Fibroblast of skin of left biceps (primary cell): ENCODE data around the gene TTC16.
"Not testable (repeated sequence)": the region's sequence is repeated elsewhere in the genome, so short reads cannot be mapped to it uniquely, and the experiment has no call there.

ENCODE experiments used
- DNase-seq, 2 experiments: peaks; one replicate each; pipeline ENCODE4 v3.0.0-alpha.2; 2013; ENCODE audit warnings: low read depth in 2 of 2

Gene TTC16

DNA sequence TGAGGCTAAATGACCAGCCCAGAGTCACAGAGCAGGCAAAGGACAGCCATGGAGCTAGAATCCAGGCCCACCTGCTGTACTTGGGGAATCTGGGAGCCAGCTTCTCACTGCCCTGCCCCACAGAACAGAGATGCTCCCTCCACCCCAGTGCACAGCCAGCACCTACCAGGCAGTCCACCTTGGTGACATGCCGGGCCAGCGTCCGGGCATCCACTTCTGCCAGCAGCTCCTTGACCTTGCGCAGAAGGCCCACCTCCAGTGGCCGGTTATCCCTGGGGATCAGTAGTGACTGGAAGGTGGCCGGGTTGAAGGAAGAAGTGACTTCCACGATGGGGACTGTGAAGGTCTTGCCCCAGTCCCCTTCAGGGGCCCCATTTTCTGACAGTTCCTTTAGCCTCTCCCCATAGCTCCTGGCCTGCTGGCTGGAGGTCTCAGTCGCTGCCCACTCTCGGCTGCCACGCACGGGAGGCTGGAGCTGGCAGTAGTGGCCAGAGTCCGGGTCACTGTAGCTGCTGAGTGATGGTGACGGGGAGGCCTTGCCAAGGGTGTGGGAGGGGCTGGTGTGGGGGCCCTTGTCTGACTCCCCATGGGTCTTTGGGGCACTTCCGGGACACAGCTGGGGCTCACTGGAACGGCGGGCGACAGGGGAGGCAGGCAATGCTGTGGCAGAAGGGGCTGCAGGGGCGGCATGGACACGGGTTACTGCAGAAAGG lies 28.7 kb downstream of the TTC16 start:
- no peak for DNase-seq

DNA sequence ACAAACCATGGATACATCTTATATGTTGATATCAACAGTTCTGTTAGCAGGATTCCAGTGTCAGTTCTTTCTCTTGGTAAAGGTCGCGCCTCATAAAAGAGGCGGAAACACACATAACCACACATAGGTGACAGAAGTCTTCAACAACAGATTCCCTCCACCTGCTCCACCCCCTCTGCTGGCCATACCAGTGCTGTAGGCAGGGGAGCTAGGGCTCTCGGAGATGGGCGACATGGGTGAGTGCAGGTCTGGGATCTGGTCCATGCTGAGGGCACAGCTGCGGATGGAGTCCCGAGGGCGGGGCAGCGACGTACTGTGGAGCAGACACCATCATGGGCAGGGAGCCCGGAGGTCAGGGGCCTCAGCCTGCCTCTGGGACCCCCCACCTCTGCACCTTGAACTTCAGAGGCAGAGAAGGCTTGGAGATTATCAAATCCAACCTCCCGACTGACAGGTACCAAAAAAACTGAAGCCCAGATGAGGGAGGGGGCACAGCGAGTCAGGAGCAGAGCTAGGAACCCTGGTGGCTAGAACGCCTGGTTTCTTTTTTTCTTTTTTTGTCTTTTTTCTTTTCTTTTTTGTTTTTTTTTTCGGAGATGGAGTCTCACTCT lies 31.2 kb downstream of the TTC16 start:
- DNase-seq: no peak

DNA sequence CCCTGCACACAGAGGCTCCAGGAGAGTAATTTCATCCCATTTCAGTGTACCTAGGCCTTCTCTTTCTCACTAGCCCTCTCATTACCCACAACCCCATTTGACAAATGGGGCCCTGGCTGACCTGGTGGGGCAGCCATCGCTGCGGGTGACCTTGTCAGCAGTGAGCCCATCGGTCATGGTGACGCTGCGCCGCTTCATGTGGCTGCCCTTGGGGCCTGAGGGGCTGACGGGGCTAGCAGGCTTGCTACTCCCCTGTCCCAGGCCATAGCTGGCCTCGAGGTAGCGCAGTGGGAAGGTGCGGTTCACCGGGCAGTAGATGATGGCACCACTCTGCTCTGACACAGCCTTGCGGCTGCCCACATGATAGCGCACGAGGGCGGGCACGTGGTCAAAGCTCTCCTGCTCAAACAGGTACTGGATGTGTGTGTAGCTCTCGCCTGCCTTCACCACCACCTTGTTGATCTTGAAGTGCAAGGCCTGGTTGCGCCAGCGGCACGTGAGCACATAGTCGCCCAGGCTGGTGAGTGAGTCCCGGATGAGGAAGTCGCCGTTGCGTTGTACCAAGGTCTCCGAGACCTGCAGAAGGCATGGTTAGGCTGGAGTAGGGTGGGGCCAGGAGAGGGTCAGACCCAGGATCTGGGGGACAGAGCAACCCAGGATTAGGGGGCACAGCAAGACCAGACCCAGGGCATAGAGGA lies 33.4 kb downstream of the TTC16 start:
- no peak for DNase-seq

DNA sequence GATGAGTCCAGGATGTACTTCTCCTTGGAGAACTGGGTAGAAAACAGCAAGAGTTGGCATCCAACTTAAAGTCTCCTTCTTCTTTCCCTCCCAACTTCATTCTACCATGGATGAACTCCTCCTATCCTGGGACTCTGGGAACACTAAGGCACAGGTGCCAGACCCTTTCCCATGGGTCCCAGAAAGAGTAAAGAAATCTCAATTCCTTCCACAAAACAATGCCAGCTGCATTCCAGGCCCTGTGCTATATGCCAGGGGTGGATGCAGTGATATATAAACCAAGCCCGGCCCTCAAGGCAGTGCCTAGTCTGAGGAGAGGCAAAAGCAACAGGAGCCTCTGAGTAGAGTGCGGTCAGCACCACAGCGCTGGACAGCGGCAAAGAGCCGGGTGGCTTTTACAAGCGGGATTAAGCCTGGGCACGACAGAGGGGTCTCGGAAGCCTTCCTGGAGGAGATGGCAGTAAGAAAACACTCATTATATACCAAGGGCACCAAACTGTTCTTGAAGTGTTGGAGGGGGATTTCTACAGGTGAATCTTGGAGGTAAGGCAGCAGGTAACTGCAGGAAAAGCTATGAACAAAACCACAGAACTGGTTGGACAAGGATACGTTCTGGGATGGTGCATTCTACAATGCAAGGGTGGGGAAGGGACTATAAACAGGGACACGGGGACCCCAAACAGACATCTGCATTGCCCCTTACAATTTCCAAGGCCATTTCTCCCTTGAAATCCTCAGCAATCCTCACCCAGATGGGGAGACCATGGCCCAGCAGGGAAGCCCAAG lies 35.6 kb downstream of the TTC16 start:
- DNase-seq: no peak

DNA sequence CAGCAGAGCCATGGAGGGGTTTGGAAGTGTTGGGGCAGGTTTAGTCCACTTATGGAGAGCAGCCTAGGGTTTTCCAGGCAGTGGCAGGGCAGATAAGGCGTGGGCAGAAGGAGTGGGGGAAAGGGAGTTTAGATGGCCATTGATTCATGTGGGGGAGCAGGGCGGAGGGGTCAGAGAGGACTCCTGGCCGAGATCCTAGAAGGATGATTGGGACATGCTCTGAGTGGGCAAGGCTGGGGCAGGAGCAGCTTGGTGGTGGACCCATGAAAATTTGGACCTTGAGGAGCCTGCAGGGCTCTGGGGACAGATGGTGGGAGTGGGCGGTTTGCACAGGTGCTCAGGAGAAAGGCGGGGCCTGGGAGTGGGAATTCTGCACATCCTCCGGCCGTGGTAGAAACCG lies 37.3 kb downstream of the TTC16 start:
- no peak for DNase-seq

DNA sequence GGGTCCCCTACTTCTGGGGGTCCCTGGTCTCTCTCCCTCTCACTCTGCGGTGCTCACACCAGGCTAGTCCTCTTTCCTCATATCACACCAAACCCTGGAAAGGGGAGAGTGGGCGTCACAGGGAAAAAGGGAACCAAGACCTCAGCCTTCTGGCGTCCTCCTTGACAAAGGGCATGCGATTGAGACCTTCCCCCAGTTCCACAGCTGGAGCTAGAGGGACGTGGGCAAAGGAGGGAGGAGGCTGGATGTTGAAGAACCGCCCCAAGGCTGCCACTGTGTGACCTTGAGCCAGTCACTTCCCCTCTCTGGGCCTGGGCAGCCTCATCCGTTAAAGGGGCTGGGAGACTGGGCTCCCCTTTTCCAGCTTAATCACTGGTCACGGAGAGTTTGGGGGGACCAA lies 37.7 kb downstream of the TTC16 start:
- DNase-seq: no peak

DNA sequence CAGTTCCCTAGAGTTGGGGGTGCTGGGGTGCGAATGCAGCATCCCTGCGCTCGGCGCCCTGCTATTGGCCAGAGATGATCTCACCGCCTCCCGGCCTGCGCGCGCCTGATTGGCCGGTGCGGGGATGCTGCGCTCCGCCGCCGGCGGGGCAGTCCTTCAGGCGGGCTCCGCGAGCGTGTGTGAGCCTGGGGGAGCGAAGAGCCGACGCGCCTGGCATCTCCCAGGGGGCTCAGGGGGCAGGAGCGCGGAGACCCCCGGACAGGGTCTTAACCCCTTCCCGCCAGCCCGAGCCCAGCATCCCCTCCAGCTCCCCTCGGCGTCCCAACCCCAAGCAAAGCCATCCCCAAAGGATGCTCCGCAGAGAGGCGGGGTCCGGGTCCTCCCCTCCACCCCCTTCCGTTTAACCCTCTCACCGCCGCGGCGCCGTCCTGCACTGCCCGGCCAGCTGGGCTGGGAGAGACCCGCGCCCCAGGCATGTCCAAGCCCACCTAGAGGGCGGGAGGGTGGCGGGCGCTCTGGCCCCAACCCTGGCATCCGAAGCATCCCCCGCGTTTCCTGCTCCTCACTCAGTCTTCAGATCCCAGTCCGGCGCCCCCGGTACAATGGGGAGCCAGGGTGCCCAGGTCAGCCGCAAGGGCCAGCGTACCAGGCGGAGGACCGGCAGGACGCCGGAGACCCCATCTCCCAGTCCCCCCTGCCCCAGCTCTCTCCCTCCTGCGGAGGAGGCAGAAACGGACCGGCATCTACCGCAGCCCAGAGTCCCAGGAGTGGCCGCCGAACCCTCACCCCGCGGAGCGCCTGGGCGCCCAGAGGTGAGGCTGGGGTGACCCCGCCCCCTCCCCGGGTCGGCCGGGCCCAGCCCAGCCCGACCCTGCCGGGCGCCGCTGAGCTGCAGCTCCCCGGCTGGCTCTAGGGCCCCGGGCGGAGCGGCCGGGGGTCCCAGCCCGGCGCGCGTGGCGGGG lies 38.5 kb downstream of the TTC16 start:
- no peak for DNase-seq

DNA sequence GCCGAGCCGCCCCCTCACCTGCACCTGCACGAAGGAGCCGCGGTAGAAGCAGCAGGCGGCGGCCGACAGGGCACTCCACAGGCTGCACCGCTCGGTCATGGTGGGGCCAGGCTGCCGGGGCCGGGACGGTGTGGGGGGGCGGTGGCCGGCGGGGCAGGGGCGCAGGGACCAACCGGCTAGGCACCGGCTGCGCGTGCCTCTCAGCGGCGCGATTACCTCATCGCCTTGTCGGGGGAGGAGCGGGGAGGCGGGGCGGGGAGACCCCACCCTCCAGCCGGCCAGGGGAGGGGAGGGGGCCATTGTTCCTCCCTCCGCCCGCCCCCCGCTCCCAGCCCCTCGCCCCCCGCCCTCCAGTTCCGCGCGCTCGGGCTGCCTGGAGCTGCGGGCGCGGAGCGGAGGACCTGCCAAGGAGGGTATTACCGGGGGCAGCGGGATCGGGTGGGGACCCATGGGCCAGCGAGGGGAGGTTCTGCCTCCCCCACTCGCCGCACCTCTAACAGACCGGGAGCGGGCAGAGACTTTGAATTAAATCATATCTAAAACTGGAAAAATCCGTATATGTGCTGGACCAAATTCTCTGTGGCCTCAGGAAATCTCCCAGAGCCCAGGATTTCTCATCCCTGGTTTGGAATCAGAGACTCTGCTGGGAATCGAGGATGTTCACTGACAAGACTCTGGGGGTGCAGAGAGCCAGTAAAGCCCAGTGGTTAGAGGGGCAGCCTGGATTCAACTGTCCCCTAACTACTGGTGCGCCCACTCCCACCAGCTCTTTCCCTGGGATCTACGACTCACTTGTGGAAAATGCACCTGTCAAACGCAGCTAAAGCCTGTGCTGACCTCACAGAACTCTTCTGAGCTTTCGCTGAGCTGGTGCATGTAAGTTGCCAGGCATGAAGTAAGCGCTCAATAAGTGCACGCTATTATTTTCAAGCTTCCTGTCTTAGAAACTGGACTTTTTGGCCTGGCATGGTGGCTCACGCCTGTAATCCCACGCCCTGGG lies 39.5 kb downstream of the TTC16 start:
- DNase-seq: no peak

DNA sequence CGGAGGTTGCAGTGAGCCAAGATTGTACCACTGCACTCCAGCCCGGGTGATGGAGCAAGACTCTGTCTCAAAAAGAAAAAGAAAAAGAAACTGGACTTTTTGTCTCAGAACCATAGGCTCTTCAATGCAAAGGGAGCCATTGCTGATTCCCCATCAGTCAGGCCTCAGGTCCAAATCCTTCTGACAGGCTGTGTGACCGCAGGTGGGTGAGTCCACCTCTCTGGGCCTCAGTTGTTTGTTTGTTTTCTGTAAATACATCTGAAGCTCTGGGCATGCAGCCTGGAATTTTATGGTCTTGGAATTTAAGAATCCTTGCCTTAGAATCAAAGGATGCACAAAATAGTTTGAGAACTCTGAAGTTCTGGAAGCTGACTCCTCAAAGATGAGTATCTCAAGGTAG lies 40.4 kb downstream of the TTC16 start:
- no peak for DNase-seq

DNA sequence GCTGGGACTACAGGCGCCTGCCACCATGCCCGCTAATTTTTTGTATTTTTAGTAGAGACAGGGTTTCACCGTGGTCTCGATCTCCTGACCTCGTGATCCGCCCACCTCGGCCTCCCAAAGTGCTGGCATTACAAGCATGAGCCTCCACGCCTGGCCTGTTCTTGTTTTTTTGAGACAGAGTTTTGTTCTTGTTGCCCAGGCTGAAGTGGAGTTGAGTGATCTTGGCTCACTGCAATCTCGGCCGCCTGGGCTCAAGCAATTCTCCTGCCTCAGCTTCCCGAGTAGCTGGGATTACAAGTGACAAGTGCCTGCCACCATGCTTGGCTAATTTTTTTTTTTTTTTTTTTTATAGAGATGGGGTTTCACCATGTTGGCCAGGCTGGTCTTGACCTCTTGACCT lies 40.9 kb downstream of the TTC16 start:
- not testable (repeated sequence) for DNase-seq

DNA sequence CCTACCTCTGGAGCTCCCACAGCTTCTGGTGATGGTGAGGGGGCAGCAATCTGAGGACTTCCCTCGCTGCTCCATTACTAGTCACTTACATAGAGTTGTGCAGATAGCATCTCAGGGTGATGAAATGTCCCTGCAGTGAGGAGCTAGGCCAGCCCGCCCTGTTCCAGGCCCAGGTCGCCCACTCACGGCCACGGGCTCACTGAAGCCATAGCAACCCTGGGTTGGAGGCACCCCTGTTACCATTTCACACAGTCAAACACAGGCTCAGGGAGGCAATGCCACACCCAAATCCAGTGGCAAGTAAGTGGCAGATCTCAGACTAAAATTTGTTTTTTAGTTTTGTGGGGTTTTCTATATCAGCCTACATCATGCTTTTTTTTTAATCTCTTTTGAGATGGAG lies 43.0 kb downstream of the TTC16 start:
- no peak for DNase-seq

DNA sequence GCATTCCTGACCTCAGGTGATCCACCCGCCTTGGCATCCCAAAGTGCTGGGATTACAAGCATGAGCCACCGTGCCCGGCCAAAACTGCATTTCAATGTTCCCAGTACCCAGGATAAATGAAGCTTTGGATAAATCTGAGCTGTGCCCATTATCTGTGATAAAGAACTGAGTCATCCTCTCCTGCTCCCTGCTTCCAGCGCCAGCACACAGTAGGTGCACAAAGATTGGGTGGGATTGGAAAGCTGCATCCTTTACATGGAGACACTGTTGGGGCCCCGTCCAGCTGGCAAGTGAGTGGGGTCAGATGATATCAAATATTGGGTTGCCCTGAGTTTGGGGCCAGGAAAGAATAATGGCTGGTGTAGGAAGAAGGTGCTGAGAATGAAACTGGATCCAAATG lies 45.2 kb downstream of the TTC16 start:
- DNase-seq: no peak

DNA sequence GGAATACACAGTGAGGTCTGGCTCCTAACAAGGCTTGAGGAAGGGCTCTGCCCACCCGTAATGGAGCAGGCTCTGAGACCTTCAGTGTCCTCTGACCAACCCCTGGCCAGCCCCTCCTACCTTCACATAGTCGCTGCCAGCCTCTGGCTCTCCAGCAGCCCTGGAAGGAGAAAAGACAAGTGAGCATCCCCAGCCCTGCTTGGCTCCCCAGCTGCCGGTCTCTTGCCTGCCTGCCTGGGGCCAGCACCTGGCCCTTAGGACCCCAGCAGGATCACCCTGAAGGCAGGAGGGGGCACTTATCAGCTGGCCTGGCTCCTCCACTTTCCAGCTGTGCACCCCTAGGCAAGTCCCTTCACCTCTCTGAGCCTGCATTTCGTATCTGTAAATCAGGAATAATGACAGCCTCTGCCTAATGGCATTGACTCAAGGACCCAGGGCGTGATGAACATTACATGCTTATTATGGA lies 45.6 kb downstream of the TTC16 start:
- no peak for DNase-seq

DNA sequence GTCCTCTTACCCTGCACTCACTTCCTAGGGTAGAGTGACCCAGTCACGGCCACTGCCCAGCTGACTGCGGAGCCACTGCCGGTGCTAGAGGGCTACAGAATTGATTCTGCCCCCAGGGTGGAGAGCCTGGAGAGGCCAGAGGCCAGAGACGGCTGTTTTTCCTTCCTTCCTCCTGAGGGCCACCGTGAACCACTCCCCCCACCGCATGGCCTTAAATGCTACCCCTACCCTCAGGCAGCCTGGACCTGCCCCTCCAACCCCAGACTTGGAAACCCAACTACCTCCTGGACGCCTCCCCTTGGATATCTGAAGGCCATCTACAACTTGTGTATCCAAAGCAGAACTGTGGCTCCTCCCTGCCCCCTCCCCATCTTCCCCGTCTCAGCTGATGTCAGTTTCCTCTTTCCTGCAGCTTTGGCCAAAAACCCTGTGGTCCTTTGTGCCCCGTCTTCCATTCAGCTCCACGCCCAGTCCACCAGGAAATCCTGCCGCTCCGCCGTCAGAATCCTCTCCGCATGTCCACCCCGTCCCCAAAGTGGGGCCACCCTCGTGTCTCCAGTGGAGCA lies 46.3 kb downstream of the TTC16 start:
- DNase-seq: no peak

DNA sequence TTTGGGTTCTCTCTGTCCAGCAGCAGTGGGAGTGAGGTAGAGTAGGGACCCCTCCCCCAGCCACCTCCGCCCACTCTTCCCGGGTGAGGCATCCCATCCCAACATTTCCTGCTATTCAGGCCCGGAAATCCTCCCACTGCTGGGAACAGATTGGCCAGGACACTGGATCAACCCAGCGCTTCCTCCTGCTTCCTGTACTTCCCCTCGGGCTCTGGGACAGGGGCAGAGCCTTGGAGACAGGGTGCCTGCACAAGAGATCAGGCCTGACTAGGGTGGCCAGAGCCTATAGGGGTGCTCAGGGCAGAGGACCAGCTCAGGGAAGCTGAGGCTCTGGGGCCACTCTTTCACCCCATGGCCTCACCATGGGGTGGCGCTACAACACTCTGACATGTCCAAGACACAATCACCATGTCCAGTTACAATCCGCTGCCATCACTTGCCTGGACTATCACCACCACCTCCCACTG lies 48.1 kb downstream of the TTC16 start:
- DNase-seq: no peak

DNA sequence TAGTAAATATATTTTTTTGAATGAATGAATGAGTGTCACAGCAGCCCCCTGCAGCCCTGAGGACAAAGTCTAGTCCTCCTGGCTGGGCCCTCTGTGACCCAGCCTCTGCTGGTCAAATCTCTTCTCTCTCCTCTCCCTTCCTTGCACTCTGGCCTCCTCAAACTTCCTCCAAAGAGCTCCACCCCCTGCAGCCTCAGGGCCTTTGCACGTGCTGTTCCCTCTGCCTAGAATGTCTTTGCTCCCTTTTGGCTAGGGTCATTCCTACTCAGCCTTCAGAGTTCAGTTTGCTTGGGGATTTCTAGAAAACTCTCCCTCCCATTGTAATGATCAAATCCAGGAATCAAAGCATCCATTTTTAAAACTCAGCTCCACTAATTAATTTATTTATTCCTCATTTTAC lies 49.5 kb downstream of the TTC16 start:
- no peak for DNase-seq

DNA sequence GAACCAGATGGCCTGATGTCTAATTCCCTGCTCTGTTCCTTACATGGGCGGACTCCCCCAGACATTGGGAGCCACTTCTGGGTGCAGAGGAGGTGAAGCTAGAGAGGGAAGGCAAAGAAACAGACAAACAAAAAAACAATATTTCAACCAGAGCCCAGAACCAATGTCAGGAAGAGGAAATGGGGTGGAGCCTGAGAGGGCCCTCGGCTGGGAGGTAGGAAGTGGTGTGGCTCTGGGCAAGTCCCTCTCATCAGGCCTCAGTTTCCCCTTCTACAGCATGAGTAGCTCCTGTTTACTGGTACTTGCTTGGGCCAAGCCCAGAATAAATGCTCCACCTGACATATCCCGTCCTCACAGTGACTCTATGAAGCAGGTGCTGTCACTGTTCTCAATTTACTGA lies 51.5 kb downstream of the TTC16 start:
- DNase-seq: no peak

DNA sequence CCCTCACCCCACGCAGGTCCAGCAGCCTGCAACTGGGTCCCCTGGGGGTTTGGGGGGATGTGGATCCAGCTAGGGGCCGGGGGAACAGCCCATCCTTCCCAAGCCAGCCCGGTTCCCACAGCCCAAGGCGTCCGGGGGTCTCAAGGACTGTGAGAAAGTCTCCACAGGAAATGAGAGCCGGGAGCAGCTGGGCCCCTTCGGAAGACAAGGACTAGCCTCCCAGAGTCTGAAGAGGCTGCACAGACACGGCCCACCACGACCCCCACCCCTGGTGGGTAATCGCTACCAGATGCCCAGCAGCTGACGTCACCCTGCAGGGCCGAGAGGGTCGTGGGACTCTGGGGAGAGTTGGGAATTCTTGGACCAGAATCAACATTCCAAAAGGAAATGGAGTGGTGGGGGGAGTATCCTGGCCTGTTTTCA lies 52.0 kb downstream of the TTC16 start:
- DNase-seq: peak; percentile 23 to 37

DNA sequence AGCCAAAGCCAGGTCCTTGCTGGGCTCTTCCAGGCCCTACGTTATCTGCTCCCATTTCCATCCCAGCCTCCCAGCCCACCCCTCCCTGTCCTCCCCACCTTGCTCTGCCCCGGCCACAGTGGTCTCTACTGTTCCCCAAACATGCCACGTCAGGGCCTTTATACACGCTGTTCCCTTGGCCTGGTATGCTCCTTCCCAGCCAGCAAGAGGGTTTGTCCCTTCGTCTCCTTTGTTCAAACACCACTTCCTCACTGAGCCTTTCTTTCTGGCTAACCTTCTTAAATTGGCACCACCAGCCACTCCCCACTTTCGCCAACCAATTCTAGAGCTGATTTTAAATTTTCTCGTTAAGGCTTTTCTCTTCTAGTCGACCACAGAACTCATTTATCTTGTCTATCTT lies 52.8 kb downstream of the TTC16 start:
- no peak for DNase-seq
